HepG2 (cell line): ENCODE results near the gene MRE11.

Experiments
- CTCF ChIP-seq: sonication (generic); formaldehyde crosslinking; IDR thresholded peaks from 2 replicates; pipeline ENCODE4 v1.5.0; 2020; ENCODE audit warnings: mild to moderate bottlenecking, missing genetic modification reagents, moderate library complexity
- HDAC2 ChIP-seq: sonication (generic); formaldehyde crosslinking; IDR thresholded peaks from 2 replicates; pipeline ENCODE4 v1.4.0; 2020; ENCODE audit warnings: missing genetic modification reagents
- KMT2A ChIP-seq: sonication (generic); formaldehyde crosslinking; IDR thresholded peaks from 2 replicates; pipeline ENCODE4 v1.4.0; 2020; ENCODE audit warnings: missing genetic modification reagents
- NR1H2 ChIP-seq: sonication (generic); formaldehyde crosslinking; IDR thresholded peaks from 2 replicates; pipeline ENCODE4 v1.8.1; 2022; ENCODE audit warnings: low read depth, missing genetic modification reagents, borderline replicate concordance
- PREB ChIP-seq: sonication (generic); formaldehyde crosslinking; IDR thresholded peaks from 2 replicates; pipeline ENCODE4 v1.4.0; 2020; ENCODE audit warnings: missing genetic modification reagents
- ZFP37 ChIP-seq: sonication (generic); formaldehyde crosslinking; IDR thresholded peaks from 2 replicates; pipeline ENCODE4 v1.4.0; 2020; ENCODE audit warnings: missing genetic modification reagents, borderline replicate concordance
- ZNF142 ChIP-seq: sonication (generic); formaldehyde crosslinking; IDR thresholded peaks from 2 replicates; pipeline ENCODE4 v1.4.0; 2020; ENCODE audit warnings: missing genetic modification reagents

GRCh38 chr11:94450048-94450447 lies 43.6 kb downstream of the MRE11 start:
- TF ChIP-seq NR1H2 (no peak), ZNF142 (CRISPR knock-in tag) (no peak), KMT2A (CRISPR knock-in tag) (no peak), HDAC2 (CRISPR knock-in tag) (no peak), CTCF (no peak), ZFP37 (CRISPR knock-in tag) (no peak), PREB (CRISPR knock-in tag) (no peak)
